Measurements from ENCODE around the gene KDM8. TPM values are rescaled to one million over a fixed set of nuclear protein-coding genes. Genes with fewer than 3 reads are reported as not detected.

Gene KDM8
- total RNA-seq, 1 donor from 2014 or later: 8.3 TPM

DNA sequence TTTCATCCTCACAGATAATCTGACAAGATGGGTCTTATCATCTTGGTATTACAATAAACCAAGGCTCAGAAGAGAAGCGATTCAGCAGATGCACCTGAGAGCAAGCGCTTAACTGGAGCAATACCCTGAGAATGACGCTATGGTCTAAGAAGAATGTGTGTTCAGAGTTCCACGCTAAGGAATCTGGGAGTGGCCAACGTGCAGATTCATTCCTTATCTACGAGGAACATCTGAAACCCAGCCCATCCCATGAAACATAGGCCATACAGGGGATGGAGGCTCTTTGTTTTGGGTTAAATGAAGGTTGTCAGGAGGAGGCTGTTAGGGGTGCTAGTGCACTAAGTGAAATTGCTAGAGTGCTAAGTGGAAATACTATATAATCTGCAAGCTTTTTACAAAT is 28.5 kb upstream of the KDM8 start:
- TF ChIP-seq, protein P1, sequence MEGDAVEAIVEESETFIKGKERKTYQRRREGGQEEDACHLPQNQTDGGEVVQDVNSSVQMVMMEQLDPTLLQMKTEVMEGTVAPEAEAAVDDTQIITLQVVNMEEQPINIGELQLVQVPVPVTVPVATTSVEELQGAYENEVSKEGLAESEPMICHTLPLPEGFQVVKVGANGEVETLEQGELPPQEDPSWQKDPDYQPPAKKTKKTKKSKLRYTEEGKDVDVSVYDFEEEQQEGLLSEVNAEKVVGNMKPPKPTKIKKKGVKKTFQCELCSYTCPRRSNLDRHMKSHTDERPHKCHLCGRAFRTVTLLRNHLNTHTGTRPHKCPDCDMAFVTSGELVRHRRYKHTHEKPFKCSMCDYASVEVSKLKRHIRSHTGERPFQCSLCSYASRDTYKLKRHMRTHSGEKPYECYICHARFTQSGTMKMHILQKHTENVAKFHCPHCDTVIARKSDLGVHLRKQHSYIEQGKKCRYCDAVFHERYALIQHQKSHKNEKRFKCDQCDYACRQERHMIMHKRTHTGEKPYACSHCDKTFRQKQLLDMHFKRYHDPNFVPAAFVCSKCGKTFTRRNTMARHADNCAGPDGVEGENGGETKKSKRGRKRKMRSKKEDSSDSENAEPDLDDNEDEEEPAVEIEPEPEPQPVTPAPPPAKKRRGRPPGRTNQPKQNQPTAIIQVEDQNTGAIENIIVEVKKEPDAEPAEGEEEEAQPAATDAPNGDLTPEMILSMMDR (IDR thresholded peaks at IDR 0.05): no peak
- no peaks in the 10 kb centered on the region for H3K27me3 Mint-ChIP-seq (ENCODE audit: unreplicated experiment)
- no peaks in the 10 kb centered on the region for H3K36me3 Mint-ChIP-seq (ENCODE audit: unreplicated experiment)
- DNase-seq (ENCODE audit: extremely low spot score, unreplicated experiment): no peak
- H3K27ac Mint-ChIP-seq (ENCODE audit: unreplicated experiment): no peak overlapping the region
- peaks cover 8% of the 10 kb centered on the region for H3K9me3 Mint-ChIP-seq (ENCODE audit: unreplicated experiment)
- H3K4me3 Mint-ChIP-seq (ENCODE audit: unreplicated experiment): no peak overlapping the region
- peaks cover 5% of the 10 kb centered on the region for H3K4me1 Mint-ChIP-seq (ENCODE audit: unreplicated experiment)

DNA sequence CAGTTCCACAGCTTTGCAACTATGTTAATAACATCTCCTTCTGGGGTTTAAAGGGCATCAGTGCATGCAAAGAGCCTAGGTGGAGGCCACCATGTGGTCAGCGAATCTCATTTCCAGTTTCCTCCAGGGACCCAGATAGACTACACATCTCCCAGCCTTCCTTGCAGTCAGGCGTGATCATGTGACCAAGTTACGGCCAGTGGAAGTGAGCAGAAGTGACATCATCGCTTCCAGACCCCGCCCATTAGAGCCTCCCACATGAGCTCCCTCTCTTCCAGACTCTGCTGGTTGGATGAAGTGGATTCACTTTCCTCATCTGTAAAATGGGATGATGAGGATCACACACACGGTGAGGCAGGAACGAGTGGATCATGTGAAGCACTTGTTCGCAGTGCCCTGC is 27.4 kb upstream of the KDM8 start:
- Mint-ChIP-seq H3K9me3 (ENCODE audit: unreplicated experiment) (peaks cover 8% of the 10 kb centered on the region), H3K4me3 (ENCODE audit: unreplicated experiment) (no peak overlapping the region), H3K4me1 (ENCODE audit: unreplicated experiment) (peaks cover 5% of the 10 kb centered on the region), H3K27me3 (ENCODE audit: unreplicated experiment) (peaks cover 2% of the 10 kb centered on the region), H3K36me3 (ENCODE audit: unreplicated experiment) (no peaks in the 10 kb centered on the region), H3K27ac (ENCODE audit: unreplicated experiment) (no peak overlapping the region)
- DNase-seq (ENCODE audit: extremely low spot score, unreplicated experiment): no peak
- TF ChIP-seq, protein P1 (IDR thresholded peaks at IDR 0.05): no peak

DNA sequence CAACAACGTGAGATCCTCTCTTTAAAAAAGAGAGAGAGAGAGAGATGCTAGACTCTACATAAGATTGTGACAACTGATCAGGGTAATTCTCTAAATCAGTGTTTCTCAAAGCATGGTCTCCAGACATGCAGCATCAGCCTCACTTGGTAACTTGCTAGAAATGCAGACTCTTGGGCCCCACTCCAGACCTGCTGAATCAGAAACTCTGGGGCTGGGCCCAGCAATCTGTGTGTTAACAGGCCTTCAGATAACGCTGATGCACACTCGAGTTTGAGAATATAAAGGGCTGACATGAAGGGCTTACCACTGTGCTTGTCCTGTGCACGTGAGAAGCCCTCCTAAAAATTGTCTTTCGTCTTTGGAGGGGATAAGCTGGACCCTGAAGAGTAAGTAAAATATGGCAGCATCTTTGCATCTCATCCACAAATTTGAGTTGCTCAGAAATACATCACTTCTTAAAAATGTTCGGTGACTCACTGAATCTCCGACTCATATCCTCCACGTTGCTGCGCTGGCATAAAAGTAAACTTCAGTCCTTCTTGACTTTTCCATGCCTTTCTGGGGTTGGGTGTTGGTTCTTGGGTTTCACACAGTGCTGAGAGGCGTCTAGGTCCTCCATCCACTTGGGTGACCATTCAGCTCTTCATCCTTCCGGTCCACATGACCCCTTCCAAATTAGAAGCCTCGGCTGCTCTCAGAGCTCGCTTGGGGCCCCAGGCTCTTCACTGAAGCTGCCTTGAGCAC is 26.1 kb upstream of the KDM8 start:
- H3K27ac Mint-ChIP-seq (ENCODE audit: unreplicated experiment): no peak overlapping the region
- H3K36me3 Mint-ChIP-seq (ENCODE audit: unreplicated experiment): no peaks in the 10 kb centered on the region
- TF ChIP-seq, protein P1 (IDR thresholded peaks at IDR 0.05): no peak
- H3K4me1 Mint-ChIP-seq (ENCODE audit: unreplicated experiment): peaks cover 5% of the 10 kb centered on the region
- peaks cover under 1% of the 10 kb centered on the region for H3K9me3 Mint-ChIP-seq (ENCODE audit: unreplicated experiment)
- peaks cover 7% of the 10 kb centered on the region for H3K27me3 Mint-ChIP-seq (ENCODE audit: unreplicated experiment)
- DNase-seq (ENCODE audit: extremely low spot score, unreplicated experiment): no peak
- no peak overlapping the region for H3K4me3 Mint-ChIP-seq (ENCODE audit: unreplicated experiment)

DNA sequence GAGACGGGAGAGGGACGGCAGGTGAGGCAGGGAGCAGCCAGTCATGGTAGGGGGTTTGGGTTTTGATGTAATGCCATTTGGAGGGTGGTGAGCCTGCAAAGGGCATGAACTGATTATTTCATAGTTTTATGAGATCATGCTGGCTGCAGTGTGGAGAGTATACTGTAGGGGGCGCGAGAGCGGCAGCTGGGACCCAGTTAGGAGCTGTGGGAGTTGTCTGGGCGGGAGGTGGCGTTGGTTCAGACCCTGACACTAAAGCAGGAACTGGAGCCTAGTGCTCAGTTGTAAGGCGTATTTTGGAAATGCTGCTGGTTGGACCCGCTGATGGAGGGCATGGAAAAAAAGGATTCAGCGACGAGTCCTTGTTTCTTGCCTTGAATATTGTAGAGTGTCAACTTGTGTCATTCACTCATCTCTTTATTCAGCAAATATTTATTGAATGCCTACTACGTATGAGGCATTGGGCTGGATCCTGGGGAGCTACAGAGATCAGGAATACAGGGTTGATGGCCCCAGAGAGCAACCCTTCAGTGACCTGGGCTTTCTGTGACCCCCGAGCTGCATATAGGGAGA is 23.7 kb upstream of the KDM8 start:
- H3K27ac Mint-ChIP-seq (ENCODE audit: unreplicated experiment): no peak overlapping the region
- H3K9me3 Mint-ChIP-seq (ENCODE audit: unreplicated experiment): no peaks in the 10 kb centered on the region
- TF ChIP-seq, protein P1 (IDR thresholded peaks at IDR 0.05): peak; percentile 67
- peak; percentile 87 for DNase-seq (ENCODE audit: extremely low spot score, unreplicated experiment)
- peaks cover 5% of the 10 kb centered on the region for H3K4me1 Mint-ChIP-seq (ENCODE audit: unreplicated experiment)
- peaks cover 8% of the 10 kb centered on the region for H3K27me3 Mint-ChIP-seq (ENCODE audit: unreplicated experiment)
- no peaks in the 10 kb centered on the region for H3K36me3 Mint-ChIP-seq (ENCODE audit: unreplicated experiment)
- H3K4me3 Mint-ChIP-seq (ENCODE audit: unreplicated experiment): no peak overlapping the region

DNA sequence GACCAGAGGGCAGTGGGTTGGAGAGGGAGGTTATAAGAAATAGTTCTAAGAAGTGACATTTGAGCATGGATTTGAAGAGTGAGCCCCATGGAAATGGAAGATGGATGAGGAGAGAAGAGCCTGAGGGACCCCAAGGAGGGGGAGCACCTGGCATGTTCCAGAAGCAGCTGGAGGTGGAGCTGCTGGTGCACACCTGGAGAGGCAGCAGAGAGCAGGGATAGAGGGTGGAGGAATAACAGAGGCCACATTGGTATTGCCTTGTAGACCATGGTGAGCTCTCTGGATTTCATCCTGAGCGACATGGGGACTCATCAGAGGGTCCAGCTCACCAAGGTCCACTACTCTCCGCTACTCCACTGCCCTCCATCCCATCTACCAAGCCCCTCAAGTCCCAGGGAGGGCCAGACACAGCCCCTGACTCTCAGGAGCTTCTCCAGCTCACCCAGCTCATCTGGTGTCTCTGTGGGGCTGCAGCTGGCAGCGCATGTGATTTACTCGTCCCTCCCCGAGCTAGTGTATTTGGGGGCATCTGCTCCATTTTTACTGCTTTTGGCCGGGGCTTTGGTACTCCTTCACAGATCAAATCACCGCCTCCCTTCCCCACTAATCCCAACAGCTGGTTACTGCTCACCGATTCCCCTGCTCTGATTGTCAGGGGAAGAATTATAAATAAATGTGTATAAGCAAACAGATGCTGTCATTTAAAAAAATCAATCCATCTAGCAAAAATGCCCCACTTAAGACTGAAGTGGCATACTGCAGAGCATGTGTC is 22.1 kb upstream of the KDM8 start:
- no peak overlapping the region for H3K27ac Mint-ChIP-seq (ENCODE audit: unreplicated experiment)
- TF ChIP-seq, protein P1 (IDR thresholded peaks at IDR 0.05): no peak
- H3K27me3 Mint-ChIP-seq (ENCODE audit: unreplicated experiment): peaks cover 8% of the 10 kb centered on the region
- no peaks in the 10 kb centered on the region for H3K9me3 Mint-ChIP-seq (ENCODE audit: unreplicated experiment)
- no peak for DNase-seq (ENCODE audit: extremely low spot score, unreplicated experiment)
- no peaks in the 10 kb centered on the region for H3K36me3 Mint-ChIP-seq (ENCODE audit: unreplicated experiment)
- no peak overlapping the region for H3K4me3 Mint-ChIP-seq (ENCODE audit: unreplicated experiment)
- H3K4me1 Mint-ChIP-seq (ENCODE audit: unreplicated experiment): peaks cover 5% of the 10 kb centered on the region

Measured in osteocyte (in vitro differentiated cells).